ENCODE results near the gene EIF3K.

The EIF3K gene

GRCh38 chr19:38658462-38659306 lies 39.7 kb downstream of the EIF3K start:
- peak; percentile 99 for DNase-seq (ENCODE audit: low read depth)
- peak overlapping the region; percentile 33 for H3K4me3 ChIP-seq (ENCODE audit: low read length)
- TF ChIP-seq, protein P1, sequence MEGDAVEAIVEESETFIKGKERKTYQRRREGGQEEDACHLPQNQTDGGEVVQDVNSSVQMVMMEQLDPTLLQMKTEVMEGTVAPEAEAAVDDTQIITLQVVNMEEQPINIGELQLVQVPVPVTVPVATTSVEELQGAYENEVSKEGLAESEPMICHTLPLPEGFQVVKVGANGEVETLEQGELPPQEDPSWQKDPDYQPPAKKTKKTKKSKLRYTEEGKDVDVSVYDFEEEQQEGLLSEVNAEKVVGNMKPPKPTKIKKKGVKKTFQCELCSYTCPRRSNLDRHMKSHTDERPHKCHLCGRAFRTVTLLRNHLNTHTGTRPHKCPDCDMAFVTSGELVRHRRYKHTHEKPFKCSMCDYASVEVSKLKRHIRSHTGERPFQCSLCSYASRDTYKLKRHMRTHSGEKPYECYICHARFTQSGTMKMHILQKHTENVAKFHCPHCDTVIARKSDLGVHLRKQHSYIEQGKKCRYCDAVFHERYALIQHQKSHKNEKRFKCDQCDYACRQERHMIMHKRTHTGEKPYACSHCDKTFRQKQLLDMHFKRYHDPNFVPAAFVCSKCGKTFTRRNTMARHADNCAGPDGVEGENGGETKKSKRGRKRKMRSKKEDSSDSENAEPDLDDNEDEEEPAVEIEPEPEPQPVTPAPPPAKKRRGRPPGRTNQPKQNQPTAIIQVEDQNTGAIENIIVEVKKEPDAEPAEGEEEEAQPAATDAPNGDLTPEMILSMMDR (IDR thresholded peaks at IDR 0.05; ENCODE audit: insufficient read depth, low read depth, low read length, missing control alignments): no peak

GRCh38 chr19:38660724-38661123 lies 41.7 kb downstream of the EIF3K start:
- TF ChIP-seq, protein P1 (IDR thresholded peaks at IDR 0.05; ENCODE audit: insufficient read depth, low read depth, low read length, missing control alignments): no peak
- no peak overlapping the region for H3K4me3 ChIP-seq (ENCODE audit: low read length)
- no peak for DNase-seq (ENCODE audit: low read depth)

GRCh38 chr19:38661136-38661535 lies 42.1 kb downstream of the EIF3K start:
- TF ChIP-seq, protein P1 (IDR thresholded peaks at IDR 0.05; ENCODE audit: insufficient read depth, low read depth, low read length, missing control alignments): no peak
- no peak for DNase-seq (ENCODE audit: low read depth)
- no peak overlapping the region for H3K4me3 ChIP-seq (ENCODE audit: low read length)

GRCh38 chr19:38661996-38662395 lies 43.0 kb downstream of the EIF3K start:
- peak; percentile 99 for DNase-seq (ENCODE audit: low read depth)
- TF ChIP-seq, protein P1 (IDR thresholded peaks at IDR 0.05; ENCODE audit: insufficient read depth, low read depth, low read length, missing control alignments): no peak
- H3K4me3 ChIP-seq (ENCODE audit: low read length): no peak overlapping the region

DNA sequence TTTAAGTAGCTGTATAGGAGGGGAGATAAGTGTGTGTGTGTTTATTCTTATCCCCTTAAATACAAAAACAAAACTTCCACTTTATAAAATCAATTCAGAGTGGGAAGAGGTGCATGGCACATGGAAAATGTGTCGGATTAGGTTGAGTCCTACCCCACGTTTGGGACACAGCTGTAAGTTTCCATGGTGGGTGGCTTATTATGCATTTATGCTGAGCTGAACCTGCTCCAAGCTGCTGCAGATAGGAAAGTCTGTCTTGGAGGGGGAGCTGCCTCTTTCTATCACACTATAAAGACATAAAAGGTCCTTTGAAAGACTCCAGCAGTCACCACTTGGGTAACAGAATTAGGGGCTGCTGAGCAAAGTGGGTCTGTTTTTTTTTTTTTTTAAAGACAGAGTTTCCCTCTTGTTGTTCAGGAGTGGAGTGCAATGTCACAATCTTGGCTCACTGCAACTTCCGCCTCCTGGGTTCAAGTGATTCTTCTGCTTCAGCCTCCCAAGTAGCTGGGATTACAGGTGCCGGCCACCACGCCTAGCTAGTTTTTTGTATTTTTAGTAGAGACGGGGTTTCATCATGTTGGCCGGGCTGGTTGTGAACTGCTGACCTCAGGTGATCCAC lies 43.7 kb downstream of the EIF3K start:
- DNase-seq (ENCODE audit: low read depth): no peak
- TF ChIP-seq, protein P1 (IDR thresholded peaks at IDR 0.05; ENCODE audit: insufficient read depth, low read depth, low read length, missing control alignments): no peak
- no peak overlapping the region for H3K4me3 ChIP-seq (ENCODE audit: low read length)

GRCh38 chr19:38663156-38663651 lies 44.2 kb downstream of the EIF3K start:
- TF ChIP-seq, protein P1 (IDR thresholded peaks at IDR 0.05; ENCODE audit: insufficient read depth, low read depth, low read length, missing control alignments): no peak
- no peak for DNase-seq (ENCODE audit: low read depth)
- H3K4me3 ChIP-seq (ENCODE audit: low read length): no peak overlapping the region
